SU-DHL-6 (cell line): ENCODE results near the gene ANKS6.

Source experiments
- EZH2phosphoT487 ChIP-seq: fragments of 200-600 bp; sonication (generic), shearing (Covaris generic); conservative IDR thresholded peaks from 2 replicates; pipeline ENCODE4 v1.6.1; 2018; ENCODE audit warnings: mild to moderate bottlenecking, antibody characterized with exemption, low read length, moderate library complexity, mixed read lengths
- TF ChIP-seq, protein P1 (sequence below): fragments of 200-600 bp; sonication (generic); IDR thresholded peaks from one replicate; pipeline ENCODE4 v1.5.1; 2017; ENCODE audit warnings: antibody characterized with exemption, mild to moderate bottlenecking, low read length, moderate library complexity; ENCODE audit not compliant: insufficient read depth, poor library complexity, severe bottlenecking

DNA sequence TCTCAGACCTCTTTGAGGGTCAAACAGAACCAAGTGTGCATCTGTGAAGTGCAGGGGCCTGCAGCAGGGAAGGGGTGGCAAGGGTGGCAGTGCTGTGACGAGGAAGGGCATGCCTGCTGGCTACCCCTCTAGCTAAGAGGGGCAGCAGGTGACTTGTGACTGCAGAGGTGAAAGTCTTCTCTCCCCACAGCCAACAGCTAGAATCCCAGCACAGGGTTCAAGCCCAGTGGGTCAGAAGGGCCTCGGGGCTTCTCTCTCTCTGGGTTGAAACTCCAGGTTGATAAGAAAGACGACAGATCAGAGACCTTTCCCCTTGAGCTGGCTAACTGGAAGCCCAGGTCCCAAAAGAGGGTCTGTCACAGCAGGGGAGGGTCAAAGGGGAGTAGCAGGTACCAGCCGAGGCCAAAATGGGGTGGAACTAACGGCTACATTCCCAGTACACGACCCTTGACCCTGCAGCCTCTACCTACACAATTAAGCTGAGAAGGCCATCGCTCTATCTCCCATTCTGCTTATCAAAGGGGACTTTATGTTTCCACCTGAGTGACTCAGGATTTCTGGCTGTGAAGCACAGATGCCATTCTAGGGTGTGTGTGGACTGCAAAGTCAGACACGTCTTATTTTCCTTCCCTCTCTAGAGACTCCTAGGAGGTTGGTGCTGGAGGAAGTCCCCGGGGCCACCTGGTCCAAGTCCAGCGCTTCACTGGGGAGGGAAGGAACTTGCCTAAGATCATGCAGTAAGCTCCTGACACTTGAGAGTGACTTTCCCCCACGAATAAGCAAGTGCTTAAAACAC is 14.6 kb downstream of the ANKS6 start:
- TF ChIP-seq EZH2phosphoT487, result no peak
- TF ChIP-seq, protein P1, sequence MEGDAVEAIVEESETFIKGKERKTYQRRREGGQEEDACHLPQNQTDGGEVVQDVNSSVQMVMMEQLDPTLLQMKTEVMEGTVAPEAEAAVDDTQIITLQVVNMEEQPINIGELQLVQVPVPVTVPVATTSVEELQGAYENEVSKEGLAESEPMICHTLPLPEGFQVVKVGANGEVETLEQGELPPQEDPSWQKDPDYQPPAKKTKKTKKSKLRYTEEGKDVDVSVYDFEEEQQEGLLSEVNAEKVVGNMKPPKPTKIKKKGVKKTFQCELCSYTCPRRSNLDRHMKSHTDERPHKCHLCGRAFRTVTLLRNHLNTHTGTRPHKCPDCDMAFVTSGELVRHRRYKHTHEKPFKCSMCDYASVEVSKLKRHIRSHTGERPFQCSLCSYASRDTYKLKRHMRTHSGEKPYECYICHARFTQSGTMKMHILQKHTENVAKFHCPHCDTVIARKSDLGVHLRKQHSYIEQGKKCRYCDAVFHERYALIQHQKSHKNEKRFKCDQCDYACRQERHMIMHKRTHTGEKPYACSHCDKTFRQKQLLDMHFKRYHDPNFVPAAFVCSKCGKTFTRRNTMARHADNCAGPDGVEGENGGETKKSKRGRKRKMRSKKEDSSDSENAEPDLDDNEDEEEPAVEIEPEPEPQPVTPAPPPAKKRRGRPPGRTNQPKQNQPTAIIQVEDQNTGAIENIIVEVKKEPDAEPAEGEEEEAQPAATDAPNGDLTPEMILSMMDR, result no peak
